ENCODE data around the gene HSFX1.
"Not testable (repeated sequence)": the region's sequence is repeated elsewhere in the genome, so short reads cannot be mapped to it uniquely, and the experiment has no call there.

The HSFX1 gene

GRCh38 chrX:149773768-149774167 is at the start of gene HSFX1:
HSFX1 (plus strand) TSS chrX:149774068; CDS start chrX:149774682, 614 bp downstream.
- not testable (repeated sequence) for DNase-seq (ENCODE audit: low read depth in 2 of 2)

- DNase-seq (ENCODE audit: low read depth in 2 of 2): not testable (repeated sequence)
Measured at GRCh38 chrX:149727308-149727707, 46.6 kb upstream of the HSFX1 start.

- DNase-seq (ENCODE audit: low read depth in 2 of 2): not testable (repeated sequence)
Measured at GRCh38 chrX:149742269-149742668, 31.6 kb upstream of the HSFX1 start.

- DNase-seq (ENCODE audit: low read depth in 2 of 2): not testable (repeated sequence)
Measured at GRCh38 chrX:149746390-149747007, 27.4 kb upstream of the HSFX1 start.

GRCh38 chrX:149757206-149758067 is 16.4 kb upstream of the HSFX1 start:
- no peak for DNase-seq (ENCODE audit: low read depth in 2 of 2)

GRCh38 chrX:149758068-149758714 is 15.7 kb upstream of the HSFX1 start:
- DNase-seq (ENCODE audit: low read depth in 2 of 2): no peak

GRCh38 chrX:149758715-149759078 is 15.2 kb upstream of the HSFX1 start:
- DNase-seq (ENCODE audit: low read depth in 2 of 2): not testable (repeated sequence)

GRCh38 chrX:149759824-149760223 is 14.0 kb upstream of the HSFX1 start:
- DNase-seq (ENCODE audit: low read depth in 2 of 2): no peak

- DNase-seq (ENCODE audit: low read depth in 2 of 2): no peak
Measured at GRCh38 chrX:149760965-149761364, 12.9 kb upstream of the HSFX1 start.

GRCh38 chrX:149761858-149762674 is 11.8 kb upstream of the HSFX1 start:
- not testable (repeated sequence) for DNase-seq (ENCODE audit: low read depth in 2 of 2)

GRCh38 chrX:149762696-149763614 is 10.9 kb upstream of the HSFX1 start:
- no peak for DNase-seq (ENCODE audit: low read depth in 2 of 2)

- not testable (repeated sequence) for DNase-seq (ENCODE audit: low read depth in 2 of 2)
Measured at GRCh38 chrX:149770344-149770743, 3.5 kb upstream of the HSFX1 start.

- DNase-seq (ENCODE audit: low read depth in 2 of 2): not testable (repeated sequence)
Measured at GRCh38 chrX:149773026-149773425, 842 bp upstream of the HSFX1 start.

- DNase-seq (ENCODE audit: low read depth in 2 of 2): not testable (repeated sequence)
Measured at GRCh38 chrX:149777999-149778398, 4.1 kb downstream of the HSFX1 start.

- not testable (repeated sequence) for DNase-seq (ENCODE audit: low read depth in 2 of 2)
Measured at GRCh38 chrX:149781727-149782126, 7.9 kb downstream of the HSFX1 start, which contains the start of gene MAGEA9. MAGEA9 (plus strand) TSS chrX:149781930; CDS start chrX:149786211, 4,281 bp downstream.

- DNase-seq (ENCODE audit: low read depth in 2 of 2): not testable (repeated sequence)
Measured at GRCh38 chrX:149795531-149795930, 21.7 kb downstream of the HSFX1 start.

GRCh38 chrX:149799095-149799714 is 25.3 kb downstream of the HSFX1 start:
- no peak for DNase-seq (ENCODE audit: low read depth in 2 of 2)

GRCh38 chrX:149799938-149800337 is 26.1 kb downstream of the HSFX1 start:
- DNase-seq (ENCODE audit: low read depth in 2 of 2): no peak

- DNase-seq (ENCODE audit: low read depth in 2 of 2): no peak
Measured at GRCh38 chrX:149803458-149804062, 29.7 kb downstream of the HSFX1 start.

GRCh38 chrX:149804102-149804501 is 30.2 kb downstream of the HSFX1 start:
- DNase-seq (ENCODE audit: low read depth in 2 of 2): no peak

Data from stimulated activated CD4-positive, alpha-beta T cell treated with anti-CD3 and anti-CD28 coated beads, Interleukin-15, amount 100 ng/mL, for 48 hours (primary cell).